ENCODE measurements around the gene LRR1.

Gene LRR1

DNA sequence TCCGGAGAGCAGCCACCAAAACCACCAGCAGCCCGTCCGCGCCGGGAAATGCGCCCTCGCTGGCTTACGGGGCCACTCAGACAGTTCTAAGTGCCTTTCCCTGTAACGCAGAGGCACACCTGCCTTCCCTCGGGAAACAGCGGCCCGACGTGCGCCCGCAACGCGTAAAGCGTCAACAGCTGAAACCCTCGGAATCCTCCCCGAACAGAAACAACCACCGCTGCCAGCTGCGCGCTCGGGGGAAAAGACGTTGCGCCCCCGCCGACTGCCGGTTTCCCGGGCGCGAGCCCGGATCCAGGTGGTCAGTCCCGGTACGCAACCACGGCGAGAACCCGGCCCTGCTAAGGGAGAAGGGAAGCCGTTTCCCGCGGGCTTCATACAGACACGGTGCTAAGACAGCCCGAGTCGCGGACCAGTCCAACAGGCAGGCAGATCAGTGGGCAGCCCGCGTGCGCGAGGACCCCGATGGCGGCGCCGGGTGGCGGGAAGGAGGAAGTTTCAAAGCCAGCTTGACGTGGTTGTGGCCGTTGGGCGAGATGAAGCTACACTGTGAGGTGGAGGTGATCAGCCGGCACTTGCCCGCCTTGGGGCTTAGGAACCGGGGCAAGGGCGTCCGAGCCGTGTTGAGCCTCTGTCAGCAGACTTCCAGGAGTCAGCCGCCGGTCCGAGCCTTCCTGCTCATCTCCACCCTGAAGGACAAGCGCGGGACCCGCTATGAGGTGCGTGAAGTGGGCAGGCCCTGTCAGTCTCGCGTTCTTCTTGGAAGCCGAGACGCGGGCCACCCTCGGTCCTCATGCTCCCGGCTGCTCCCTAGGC lies at the start of gene LRR1:
TSS of gene LRR1 (plus strand) at position 456 of the 816 bp plus-strand sequence. CDS start at position 537, 81 bp downstream.
- DNase-seq, result peak; percentile 86

- DNase-seq, result no peak
These were observed 49.3 kb upstream of the LRR1 start for GRCh38 chr14:49549446-49549845.

DNA sequence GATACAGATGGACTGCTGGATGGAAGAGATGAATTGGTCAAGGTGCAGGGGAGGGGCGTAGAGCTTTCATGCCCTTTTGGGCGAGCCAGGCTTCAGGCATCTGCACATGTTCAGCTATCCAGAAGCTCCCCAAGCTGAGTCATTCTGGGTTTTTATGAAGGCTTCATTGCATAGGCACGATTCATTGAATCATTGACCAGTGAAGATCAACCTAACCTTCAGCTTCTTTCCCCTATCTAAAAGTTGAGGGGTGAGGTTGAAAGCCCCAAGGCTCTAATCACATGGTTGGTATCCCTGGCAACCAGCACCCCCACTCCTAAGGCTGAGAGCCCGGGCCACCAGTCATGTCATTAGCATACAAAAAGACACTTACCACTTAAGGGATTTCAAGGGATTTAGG lies 48.9 kb upstream of the LRR1 start:
- DNase-seq, result no peak

DNA sequence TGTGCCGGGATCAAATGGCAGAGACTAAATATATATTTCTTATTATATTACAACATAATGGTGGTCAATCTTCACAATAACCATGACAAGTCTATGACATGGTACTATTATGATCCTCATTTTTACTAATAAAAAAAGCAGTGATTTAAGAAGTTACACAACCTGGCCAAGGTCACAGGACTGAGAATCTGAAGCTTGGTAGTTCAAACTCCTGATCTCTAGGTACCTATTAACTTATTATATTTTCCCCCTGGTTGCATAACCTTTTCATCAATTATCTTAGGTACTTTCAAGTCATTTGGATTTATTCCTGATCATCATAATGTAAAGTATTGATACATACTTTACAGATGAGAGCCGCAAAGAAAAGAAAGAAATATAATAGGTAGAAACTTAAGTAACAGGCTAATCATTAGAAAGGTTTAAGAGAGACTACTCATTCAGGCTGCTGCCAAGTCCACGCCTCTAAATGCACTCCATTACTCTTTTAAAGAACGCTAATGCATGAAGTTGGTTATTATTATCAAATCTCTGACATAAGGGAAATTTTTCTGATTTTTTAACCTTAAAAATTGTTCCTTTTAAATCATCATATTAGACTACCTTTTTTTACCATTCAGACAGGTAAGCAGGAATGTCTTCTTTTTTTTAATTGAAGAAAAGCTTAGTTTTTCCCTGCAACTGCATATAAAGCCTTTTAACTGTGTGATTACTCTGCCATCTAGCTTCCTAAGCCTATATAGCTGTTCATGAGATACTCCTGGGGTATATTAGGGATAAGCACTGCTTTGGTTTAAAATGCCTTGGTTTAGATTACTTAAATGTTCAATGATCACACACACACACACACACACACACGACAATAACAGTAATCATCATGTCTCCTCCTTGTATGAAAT lies 48.2 kb upstream of the LRR1 start:
- DNase-seq, result no peak

DNA sequence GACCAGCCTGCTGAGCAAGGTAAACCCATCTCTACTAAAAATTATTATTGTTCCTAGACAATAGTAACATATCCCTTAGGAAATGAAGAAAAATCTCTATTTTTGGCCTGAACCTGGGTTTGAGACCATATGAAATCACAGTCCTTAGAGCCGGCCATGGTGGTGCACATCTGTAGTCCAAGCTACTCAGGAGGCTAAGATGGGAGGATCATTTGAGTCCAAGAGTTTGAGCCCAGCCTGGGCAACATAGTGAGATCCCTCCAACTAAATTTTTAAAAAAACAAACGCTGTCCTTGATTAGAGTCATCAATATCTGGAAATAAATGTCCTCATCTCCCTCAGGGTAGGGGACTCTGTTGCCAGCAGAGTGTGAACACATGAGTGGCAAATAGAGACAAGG lies 47.2 kb upstream of the LRR1 start:
- no peak for DNase-seq

DNA sequence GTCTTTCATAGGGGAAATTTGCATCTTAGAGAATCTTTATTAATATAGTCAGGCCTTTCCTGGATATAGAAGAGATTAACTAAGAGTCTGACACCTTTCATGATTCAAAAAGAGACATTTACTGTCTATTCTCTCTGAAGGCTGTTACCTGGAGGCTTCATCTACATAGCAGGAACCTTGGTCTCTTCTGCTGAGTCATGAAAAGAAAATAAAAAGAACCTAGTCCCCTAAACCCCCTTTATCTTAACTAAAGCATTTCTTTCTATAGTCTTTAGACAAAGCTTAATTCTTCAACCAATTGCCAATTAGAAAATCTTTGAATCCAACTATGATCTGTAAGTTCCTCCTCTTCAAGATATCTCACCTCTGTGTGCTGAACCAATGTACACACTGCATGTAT lies 45.6 kb upstream of the LRR1 start:
- DNase-seq, result no peak

DNA sequence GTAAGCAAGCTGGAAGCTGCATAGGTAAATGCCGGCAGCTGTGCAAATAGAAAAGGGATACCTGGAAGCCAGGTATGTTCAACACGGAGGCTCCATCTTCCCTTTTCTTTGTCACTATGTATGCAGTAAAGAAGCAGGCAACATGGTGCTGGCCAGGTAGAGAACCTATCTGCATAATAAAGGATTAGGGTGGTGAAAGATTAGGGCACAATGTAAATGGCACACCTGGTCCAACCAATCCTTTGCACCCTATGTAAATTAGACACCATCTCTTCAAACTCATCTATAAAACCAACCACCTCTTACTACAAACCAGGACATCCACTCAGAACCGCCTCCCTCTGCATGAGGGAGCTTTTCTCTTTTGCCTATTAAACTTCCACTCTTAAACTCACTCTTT lies 44.8 kb upstream of the LRR1 start:
- no peak for DNase-seq

GRCh38 chr14:49559979-49560768 lies 38.6 kb upstream of the LRR1 start:
- no peak for DNase-seq

DNA sequence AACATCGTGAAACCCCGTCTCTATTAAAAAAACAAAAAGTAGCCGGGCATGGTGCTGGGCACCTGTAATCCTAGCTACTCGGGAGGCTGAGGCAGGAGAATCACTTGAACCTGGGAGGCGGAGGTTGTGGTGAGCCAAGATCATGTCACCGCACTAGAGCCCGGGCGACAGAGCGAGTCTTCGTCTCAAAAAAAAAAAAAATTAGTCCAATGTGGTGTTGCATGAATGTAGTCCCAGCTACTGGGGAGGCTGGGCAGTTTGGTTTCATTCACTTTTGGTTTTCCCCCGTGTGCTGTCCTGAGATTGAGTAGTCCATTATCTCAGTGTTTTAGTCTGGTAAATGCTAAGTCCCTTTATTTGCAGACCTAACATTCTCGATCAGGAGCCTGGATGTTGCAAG lies 32.0 kb upstream of the LRR1 start:
- DNase-seq, result no peak

GRCh38 chr14:49569281-49569680 lies 29.5 kb upstream of the LRR1 start:
- DNase-seq, result no peak

DNA sequence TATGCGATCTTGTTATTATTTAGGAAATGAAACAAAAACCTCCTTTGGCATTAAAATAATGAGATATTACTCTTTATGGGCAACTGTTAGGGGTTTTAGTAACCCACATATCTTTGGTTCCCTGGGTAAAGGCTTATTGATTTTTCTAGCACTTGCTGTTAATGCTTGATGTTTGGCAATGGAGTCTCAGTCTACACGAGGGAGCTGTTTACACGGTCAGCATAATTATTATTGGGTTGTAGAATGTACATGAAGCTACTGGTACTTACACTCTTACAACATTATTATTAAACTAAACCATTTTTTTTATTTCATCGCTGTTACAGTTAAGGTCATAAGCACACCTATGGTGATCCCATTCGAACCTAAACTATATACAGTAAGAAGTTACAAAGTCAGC lies 24.7 kb upstream of the LRR1 start:
- no peak for DNase-seq

DNA sequence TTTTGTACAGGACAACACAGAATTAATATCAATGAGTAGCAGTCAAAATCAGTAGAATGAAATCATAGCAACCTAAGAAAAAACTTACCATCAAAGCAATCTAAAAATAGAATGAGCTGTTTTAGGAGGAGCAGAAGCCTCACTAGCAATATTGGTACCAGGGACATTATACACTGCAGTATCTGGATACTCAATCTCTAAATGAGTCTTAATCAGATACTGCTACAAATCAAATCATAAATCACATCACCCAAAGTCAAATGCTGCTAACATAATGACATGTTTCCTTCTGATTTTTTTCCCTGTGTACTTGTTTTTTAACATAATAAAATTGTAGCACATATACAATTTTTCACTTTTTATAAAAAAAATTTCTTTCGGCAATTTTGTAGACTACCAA lies 20.6 kb upstream of the LRR1 start:
- no peak for DNase-seq

DNA sequence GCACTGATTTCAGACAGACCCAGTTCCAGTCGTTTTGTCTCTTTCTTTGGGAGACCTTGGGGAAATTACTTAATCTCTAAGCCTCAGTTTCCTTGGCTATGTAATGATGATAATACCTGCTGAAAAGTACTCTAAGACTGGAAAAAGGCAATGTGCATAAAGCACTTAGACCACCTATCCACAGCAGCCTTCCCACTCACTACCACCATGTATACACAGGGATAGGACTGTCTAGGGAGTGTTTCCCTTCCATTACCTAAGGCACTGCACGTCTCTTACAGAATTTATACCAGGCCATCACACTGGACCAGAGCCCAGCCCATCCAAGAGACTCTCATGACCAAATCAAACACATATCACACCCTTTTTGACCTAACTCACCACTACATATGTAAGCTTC lies 18.9 kb upstream of the LRR1 start:
- no peak for DNase-seq

- DNase-seq, result no peak
These were observed 17.3 kb upstream of the LRR1 start for GRCh38 chr14:49581209-49582112.

DNA sequence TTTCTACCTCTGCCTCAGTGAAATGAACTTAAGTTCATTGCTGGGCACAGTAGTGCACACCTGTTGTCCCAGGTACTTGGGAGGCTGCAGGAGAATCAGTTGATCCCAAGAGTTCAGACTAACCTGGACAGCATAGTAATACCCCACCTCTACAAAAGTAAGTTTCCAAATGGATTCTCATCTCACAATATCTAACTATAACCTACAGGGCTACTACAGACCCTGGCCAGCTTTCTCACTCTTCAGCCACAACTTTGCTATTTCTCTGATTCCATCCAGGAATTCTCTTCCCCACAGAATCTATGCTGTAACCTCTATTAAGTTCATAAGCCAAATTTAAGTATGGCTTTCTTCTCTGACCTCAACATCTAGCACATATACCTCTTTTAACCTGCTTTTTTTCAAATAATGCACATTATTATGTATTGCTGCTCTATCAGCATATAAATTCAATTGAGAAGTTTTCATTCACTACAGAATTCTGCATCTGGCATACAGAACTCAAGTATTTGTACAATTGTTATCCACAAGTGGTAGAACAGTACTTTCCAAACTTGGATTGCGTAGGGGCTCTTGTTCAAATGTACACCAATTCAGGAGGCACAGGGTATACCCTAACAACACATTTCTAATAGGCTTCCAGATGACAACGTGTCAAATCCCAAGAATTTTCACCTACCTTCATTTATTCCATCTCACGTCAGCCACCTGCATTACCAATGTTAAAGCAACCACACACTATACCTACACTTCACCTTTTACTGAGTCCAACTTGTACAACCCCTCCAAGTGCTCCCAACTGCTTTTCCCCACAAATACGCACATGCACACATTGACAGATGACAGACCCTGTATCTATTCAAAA lies 16.4 kb upstream of the LRR1 start:
- DNase-seq, result no peak

DNA sequence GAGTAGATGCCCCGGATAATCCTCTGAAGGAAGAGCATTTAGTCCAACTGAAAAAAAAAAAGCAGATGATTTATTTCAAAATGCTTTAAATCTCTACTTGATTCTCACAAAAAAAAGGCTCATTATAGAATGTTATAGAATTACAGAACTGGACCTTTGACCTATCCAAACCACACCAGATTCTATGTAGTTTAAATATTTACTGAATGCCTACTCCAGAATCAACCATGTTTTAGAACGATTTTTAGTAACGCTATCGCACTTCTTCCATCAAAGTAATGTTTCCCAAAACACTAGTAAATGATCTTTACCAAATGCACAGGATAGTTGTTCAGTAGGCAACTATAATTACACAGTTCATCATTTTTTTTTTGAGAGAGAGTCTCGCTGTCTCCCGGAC lies 15.1 kb upstream of the LRR1 start:
- no peak for DNase-seq

DNA sequence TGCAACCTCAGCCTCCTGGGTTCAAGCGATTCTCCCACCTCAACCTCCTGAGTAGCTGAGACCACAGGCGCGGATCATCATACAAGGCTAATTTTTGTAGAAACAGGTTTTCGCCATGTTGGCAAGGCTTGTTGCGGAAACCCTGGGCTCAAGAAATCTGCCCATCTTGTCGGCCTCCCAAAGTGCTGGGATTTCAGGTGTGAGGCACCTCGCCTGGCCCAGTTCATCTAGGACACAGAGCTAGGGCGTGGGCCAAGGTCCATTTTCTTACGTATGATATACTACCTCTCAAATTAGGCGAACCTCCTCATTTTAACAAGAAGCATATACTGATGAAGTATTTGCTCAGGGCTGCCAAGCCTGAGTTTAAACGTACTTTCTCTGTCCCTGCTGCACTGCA lies 14.7 kb upstream of the LRR1 start:
- no peak for DNase-seq

GRCh38 chr14:49584981-49585640 lies 13.6 kb upstream of the LRR1 start:
- peak; percentile 13 for DNase-seq

DNA sequence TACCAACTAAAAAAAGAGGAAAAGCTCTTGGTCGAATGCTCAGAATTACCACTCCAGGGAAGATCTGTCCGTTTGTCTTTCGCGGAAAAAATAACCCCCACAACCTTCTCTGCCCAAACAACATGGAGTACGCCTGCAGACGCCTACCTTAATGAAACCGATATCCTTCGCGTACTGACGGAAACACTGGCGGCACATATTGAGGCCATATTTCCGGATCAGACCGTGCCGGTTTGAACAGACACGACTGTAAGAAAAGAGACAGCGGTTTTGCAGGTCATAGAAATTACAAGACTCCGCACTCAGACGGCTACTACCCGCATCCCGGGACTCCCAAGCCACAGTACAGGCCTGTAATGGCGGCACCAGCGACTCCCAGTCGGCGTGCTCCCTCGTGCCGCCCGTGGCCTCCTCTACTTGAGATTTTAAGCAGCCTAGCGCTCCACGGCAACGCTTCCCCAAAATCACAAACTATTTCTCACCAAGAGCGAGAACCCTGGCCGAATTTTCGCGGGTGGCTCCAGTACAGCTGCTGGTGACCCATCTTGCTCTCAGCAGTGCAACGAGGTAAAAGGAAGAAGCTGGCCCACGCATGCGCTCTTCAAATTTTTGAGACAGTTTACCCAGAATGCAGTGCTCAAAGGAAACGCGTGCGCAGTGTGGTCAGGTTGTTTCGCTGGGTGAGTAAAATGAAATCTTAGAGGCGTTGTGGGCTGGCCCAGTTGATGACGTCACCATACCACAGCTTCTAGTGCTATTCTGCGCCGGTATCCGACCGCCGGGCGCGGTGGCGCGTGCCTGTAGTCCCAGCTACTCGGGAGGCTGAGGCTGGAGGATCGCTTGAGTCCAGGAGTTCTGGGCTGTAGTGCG lies 12.7 kb upstream of the LRR1 start, which contains the start of gene RPS29:
TSS of gene RPS29 (minus strand) at position 578 of the 870 bp plus-strand sequence. CDS start at position 544, 34 bp downstream.
- DNase-seq, result peak; percentile 99
